HUES6 (cell line): ENCODE measurements around the gene PRKD2.

Experiments
- H3K27ac ChIP-seq: 2 replicates; pipeline ENCODE4 v1.7.0; 2013; ENCODE audit warnings: low read depth, mild to moderate bottlenecking, low read length, inconsistent platforms
- H3K27me3 ChIP-seq: 2 replicates; pipeline ENCODE4 v1.6.1; 2013; ENCODE audit warnings: low read length; ENCODE audit not compliant: control insufficient read depth, insufficient read depth
- H3K36me3 ChIP-seq: 2 replicates; pipeline ENCODE4 v1.6.1; 2013; ENCODE audit warnings: low read length; ENCODE audit not compliant: control insufficient read depth, insufficient read depth
- H3K4me1 ChIP-seq: 2 replicates; pipeline ENCODE4 v1.6.1; 2013; ENCODE audit warnings: low read length; ENCODE audit not compliant: control insufficient read depth, insufficient read depth
- H3K4me3 ChIP-seq: 2 replicates; pipeline ENCODE4 v1.5.1; 2013; ENCODE audit warnings: low read depth, low read length
- H3K9ac ChIP-seq: one replicate; pipeline ENCODE4 v1.6.1; 2013; ENCODE audit warnings: mild to moderate bottlenecking, low read length
- H3K9me3 ChIP-seq: 2 replicates; pipeline ENCODE4 v1.6.1; 2013; ENCODE audit warnings: low read depth, low read length; ENCODE audit not compliant: control insufficient read depth, insufficient read depth

PRKD2 gene

DNA sequence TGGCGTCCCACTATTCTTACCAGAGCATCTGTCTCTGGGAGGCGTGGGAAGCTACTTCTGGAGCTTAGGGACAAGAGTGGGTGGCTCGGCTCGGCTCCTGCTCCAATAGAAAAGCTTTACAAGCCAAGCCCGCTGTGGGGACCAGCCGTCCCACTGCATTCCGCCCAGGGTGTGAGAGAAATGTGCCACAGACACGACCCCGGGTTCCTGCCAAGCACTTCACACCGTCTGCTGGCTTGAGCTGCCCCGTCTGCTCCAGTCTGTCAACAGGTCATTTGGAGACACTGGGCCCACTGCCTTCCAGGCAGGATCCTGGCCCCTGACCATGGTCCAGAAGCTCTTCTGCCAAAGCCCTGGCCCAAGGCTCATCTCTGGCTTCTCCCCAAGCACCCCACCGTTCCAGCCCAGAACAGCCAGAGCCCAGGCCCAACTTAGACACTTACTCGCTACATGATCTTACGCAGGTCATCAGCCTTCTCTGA is 22.4 kb upstream of the PRKD2 start:
- Histone ChIP-seq H3K4me1 (peaks cover 20% of the 10 kb centered on the region), H3K4me3 (no peak overlapping the region), H3K27me3 (no peaks in the 10 kb centered on the region), H3K36me3 (peaks cover 41% of the 10 kb centered on the region), H3K9me3 (no peaks in the 10 kb centered on the region), H3K27ac (no peak overlapping the region), H3K9ac (no peak overlapping the region)

DNA sequence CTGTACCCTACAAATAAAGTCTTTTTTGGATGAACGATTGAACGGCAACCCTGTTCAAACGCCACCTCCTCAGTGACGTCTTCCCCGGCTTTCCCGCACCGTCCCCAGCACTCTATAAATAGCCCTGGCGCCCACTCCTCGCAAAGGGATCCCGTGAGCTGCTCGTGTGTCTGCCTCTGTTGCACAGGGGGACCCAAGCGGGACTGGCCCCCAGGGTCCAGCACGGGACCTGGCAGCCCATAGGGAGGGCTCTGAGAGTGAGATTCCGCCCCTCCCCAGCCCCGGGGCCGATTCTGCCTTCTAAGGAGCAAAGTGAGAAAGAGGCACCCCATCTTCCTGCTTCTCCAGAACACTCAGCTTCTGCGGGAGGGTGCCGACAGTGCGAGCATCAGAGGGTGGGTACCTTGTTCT is 20.9 kb upstream of the PRKD2 start:
- Histone ChIP-seq H3K4me1 (peaks cover 20% of the 10 kb centered on the region), H3K9ac (no peak overlapping the region), H3K9me3 (no peaks in the 10 kb centered on the region), H3K4me3 (no peak overlapping the region), H3K27me3 (no peaks in the 10 kb centered on the region), H3K36me3 (peaks cover 57% of the 10 kb centered on the region), H3K27ac (no peak overlapping the region)

DNA sequence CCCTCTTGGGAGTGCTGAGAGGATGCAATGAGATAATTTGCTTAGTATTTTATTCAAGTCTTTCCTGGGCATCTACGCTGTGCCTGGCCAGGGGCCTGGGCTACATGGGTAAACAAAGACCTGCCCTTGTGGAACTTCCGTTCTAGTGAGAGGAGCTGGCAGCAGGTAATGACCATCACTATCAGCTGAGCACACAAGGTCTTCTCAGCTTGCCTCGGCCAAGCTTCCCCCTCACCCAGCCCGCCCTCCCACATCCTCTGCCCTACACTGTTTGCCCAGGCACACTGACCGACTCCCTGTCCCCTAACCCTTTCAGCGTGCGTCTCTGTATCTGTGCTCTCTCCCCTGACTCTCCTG is 20.4 kb upstream of the PRKD2 start:
- peaks cover 19% of the 10 kb centered on the region for H3K4me1 ChIP-seq
- H3K9me3 ChIP-seq = no peaks in the 10 kb centered on the region
- H3K27ac ChIP-seq = no peak overlapping the region
- H3K4me3 ChIP-seq = no peak overlapping the region
- peaks cover 62% of the 10 kb centered on the region for H3K36me3 ChIP-seq
- no peaks in the 10 kb centered on the region for H3K27me3 ChIP-seq
- H3K9ac ChIP-seq = no peak overlapping the region

DNA sequence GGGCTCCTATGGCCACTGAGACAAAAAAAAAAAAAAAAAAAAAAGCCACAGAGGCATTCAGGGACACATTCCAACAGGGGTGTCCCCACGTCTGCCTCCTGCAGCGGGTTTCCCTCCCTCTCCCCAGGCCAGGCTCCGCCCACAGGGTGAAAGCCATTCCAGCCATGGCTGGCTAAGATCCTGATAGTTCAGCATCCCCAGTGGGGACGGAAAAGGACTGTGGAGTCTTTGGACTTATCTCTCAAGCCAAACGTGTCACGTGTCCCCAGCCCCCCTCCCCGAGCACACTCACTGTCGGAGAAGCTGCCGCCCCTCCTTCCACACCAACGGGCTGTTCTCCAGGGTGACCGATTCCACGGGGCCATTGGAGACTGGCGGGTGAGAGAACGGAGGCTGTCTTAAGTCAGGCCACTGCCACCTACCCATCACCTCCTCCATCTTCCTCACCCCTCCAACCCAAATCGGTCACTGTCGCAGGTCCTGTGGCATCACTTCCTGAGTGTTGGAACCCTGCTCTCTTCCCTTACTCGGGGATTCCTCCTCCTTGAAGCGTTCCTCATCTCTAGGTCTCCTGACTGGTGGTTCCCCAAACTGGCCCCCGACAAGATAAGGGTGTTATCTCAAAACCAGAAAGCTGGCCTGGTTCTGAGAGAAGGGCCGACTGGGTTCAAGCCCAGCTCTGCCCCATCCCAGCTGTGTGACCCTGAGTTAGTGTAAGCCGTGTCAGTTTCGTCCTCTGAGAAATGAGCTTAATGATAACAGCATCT is 19.8 kb upstream of the PRKD2 start:
- H3K4me3 ChIP-seq = no peak overlapping the region
- H3K27me3 ChIP-seq = no peaks in the 10 kb centered on the region
- no peak overlapping the region for H3K27ac ChIP-seq
- peaks cover 68% of the 10 kb centered on the region for H3K36me3 ChIP-seq
- peaks cover 14% of the 10 kb centered on the region; the same call in 1 of the 2 replicates for H3K4me1 ChIP-seq
- no peaks in the 10 kb centered on the region for H3K9me3 ChIP-seq
- H3K9ac ChIP-seq = no peak overlapping the region

DNA sequence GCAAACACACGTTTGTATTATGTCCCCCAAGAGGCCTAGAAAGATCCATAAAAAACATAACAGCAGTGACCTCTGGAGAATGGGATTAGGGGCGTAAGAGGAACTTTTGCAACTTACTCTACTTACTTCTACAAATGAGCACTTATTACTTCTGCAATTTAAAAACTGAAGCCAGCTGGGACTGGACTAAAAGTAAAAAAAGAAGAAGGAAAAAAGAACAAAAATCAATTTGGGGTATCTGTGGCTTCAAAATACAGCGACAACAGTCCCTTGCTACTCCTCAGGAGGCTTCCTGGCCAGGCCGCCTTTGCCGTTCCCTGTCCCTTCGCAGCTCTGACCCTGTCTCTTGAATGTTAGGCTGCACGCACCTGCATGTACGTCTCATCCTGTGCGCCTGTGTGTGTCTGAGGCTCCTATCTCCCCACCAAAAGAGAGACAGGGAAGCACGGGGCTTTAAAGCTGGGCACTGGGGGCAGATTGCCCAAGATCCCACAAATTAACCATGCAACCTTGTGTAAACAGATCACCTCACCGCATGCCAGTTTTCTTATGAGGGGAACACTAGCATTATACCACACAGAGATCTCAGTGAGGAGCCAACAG is 16.9 kb upstream of the PRKD2 start:
- no peak overlapping the region for H3K27ac ChIP-seq
- no peaks in the 10 kb centered on the region for H3K27me3 ChIP-seq
- H3K36me3 ChIP-seq = peaks cover 85% of the 10 kb centered on the region
- H3K4me3 ChIP-seq = no peak overlapping the region
- no peak overlapping the region for H3K9ac ChIP-seq
- no peaks in the 10 kb centered on the region; the same call in 1 of the 2 replicates for H3K4me1 ChIP-seq
- H3K9me3 ChIP-seq = no peaks in the 10 kb centered on the region

DNA sequence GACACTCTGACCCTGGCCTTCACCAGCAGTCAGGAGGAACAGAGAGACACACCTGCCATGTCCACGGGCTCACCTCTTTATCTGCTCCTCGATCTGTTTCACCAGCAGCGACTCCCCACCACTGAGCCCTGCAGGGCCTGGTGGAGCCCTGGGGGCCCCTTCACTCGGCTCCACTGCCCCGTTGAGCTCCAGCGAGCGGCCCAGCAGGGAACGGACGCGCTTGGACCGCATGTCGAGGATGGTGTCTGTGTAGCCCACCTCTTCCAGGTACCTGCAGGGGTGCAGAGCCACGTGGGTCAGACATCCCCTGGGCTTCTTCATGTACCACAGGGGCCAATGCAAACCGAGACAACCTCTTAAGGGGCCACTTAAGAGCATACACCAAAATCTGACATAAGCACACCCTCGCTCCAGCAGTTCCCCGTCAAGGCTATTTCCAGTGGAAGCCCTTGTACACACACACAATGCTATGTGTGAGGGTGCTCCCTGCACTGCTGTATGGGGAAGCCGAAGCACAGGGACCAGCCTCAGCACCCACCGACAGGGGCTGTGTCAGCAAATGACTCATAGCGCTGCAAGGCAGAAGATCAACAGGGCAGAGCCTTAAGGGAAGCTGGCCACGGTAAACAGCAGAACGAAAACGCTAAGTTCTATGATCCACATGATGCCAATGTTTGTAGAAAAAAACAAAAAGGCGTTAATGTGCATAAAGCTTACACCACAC is 16.2 kb upstream of the PRKD2 start:
- H3K9ac ChIP-seq = no peak overlapping the region
- H3K9me3 ChIP-seq = no peaks in the 10 kb centered on the region
- H3K36me3 ChIP-seq = peaks cover 84% of the 10 kb centered on the region
- no peaks in the 10 kb centered on the region for H3K27me3 ChIP-seq
- no peaks in the 10 kb centered on the region; the same call in 1 of the 2 replicates for H3K4me1 ChIP-seq
- H3K4me3 ChIP-seq = no peak overlapping the region
- no peak overlapping the region for H3K27ac ChIP-seq

DNA sequence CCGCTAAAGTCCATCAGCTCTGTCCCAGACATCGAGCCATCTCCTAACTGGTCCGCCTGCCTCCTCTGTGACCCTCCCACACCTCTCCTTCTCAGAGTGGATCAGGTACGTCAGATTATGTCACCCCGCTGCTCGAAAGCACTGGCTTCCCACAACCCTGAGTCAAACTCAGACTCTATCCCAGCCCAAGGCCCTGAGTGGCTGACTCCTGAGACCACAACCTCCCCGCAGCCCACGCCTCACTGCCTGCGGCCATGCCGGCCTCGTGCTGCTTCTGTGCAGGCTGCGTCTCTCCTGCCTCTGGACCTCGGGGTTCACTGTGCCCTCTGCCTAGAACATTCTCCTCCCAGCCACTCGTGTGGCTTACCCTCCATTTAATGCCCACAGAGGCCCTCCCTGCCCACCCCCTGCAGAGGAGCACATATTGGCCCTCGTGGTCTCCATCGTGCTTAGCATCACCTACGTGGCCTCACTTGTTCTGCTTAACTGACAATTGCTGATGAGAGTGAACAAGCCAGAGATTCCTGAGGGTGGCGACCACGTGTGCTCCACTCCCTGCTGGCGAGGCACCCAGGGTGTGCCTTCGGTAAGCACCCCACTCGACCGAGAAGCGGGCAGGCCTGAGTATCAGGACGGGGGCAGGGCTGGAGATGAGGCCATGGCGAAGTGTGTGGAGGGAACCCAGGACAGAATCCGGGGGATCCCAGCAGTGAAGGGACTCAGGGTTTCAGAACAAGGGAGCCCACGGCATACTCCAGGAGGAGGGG is 15.4 kb upstream of the PRKD2 start:
- Histone ChIP-seq H3K9ac (no peak overlapping the region), H3K4me3 (no peak overlapping the region), H3K27ac (no peak overlapping the region), H3K36me3 (peaks cover 84% of the 10 kb centered on the region), H3K4me1 (no peaks in the 10 kb centered on the region; the same call in 1 of the 2 replicates), H3K9me3 (no peaks in the 10 kb centered on the region), H3K27me3 (no peaks in the 10 kb centered on the region)

DNA sequence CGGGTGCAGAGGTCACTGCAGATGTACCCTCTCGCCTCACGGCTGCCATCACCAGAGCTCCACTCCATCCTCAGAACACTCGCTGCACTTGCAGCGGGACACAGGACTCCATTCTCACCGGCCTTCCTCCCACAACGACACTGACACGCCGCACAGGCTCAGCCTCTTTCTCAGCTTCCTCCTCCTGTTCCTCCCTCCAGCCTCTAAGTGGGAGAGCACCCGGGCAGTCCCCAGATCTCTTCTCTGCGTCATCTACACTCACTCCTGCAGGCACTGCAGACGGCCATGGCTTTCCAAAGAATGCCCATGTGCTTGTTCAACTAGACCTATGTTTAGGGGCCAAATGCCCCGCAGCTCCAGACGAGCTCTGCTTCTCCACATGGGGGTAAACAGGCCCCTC is 14.7 kb upstream of the PRKD2 start:
- H3K27me3 ChIP-seq = no peaks in the 10 kb centered on the region
- no peak overlapping the region for H3K27ac ChIP-seq
- H3K4me3 ChIP-seq = no peak overlapping the region
- peaks cover 84% of the 10 kb centered on the region for H3K36me3 ChIP-seq
- no peak overlapping the region for H3K9ac ChIP-seq
- peaks cover 7% of the 10 kb centered on the region; the same call in 1 of the 2 replicates for H3K4me1 ChIP-seq
- H3K9me3 ChIP-seq = no peaks in the 10 kb centered on the region

DNA sequence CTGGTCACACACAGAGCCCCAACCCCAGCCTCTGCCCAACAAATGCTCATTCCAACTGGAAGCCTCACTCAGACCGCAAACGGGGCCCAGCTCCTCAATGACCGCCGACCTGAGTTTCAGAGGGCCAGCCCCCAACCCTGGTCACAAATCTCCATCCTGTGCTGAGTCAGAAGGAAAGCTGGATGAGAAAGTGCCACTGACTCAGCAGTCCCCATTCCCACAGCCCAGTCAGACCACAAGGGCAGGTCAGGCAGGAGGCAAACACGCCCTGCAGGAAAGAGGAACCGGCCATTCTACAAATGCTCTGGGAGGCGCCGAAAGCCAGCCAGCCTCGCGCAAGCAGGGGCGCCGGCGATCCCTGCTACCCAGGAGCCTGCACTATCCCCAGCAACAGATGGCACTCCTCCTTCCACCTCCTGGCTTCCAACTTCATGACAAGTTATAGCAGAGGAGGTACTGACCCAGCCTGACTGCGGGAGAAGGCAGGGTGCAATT is 14.1 kb upstream of the PRKD2 start:
- no peak overlapping the region for H3K27ac ChIP-seq

DNA sequence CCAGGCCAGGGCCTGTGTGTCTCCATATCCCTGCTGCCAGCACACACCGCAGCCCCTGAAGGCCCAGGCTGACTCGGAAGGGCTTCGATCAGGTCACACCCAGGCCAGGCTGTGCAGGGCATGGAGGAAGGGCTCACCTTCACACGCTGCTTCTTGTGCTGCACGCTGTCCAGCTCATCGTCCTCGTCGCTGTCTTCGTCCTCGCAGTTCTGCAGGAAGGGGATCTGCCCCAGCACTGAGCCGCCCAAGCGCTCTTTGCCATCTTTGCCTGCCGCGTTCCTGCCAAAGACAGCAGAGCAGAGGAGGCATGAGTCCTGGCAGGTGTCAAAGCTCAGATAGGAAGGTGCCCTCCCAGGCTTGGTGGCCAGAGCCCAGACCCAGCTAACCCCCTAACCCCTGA is 13.7 kb upstream of the PRKD2 start:
- Histone ChIP-seq H3K9me3 (no peaks in the 10 kb centered on the region), H3K9ac (no peak overlapping the region), H3K4me3 (no peak overlapping the region), H3K27me3 (no peaks in the 10 kb centered on the region), H3K4me1 (peaks cover 11% of the 10 kb centered on the region; the same call in 1 of the 2 replicates), H3K27ac (no peak overlapping the region), H3K36me3 (peaks cover 92% of the 10 kb centered on the region)

More for the DNA sequence above, 14.1 kb upstream of the PRKD2 start:
- peaks cover 87% of the 10 kb centered on the region for H3K36me3 ChIP-seq
- H3K9ac ChIP-seq = no peak overlapping the region
- H3K27me3 ChIP-seq = no peaks in the 10 kb centered on the region
- H3K4me3 ChIP-seq = no peak overlapping the region
- no peaks in the 10 kb centered on the region for H3K9me3 ChIP-seq
- peaks cover 11% of the 10 kb centered on the region; the same call in 1 of the 2 replicates for H3K4me1 ChIP-seq
